B cell (primary cell): ENCODE measurements around the gene PALD1. TPM values are rescaled to one million over a fixed set of nuclear protein-coding genes. Genes with fewer than 3 reads are reported as not detected.

Experiments
- ATAC-seq: fragments of 200-7000 bp; cut with Tn5 transposase; one replicate; pipeline ENCODE4 v1.10.0; 2021; ENCODE audit warnings: low read depth, mild to moderate bottlenecking, moderate number of reproducible peaks, moderate library complexity
- CTCF ChIA-PET: fragments of 350-600 bp; sonication (Branson Sonifier 250); formaldehyde crosslinking; loops from one replicate; lab custom pipeline; 2021; ENCODE audit warnings: antibody characterized with exemption, inconsistent platforms; lab: Charles Lee
- POLR2A ChIA-PET: fragments of 350-600 bp; sonication (Branson Sonifier 250); formaldehyde crosslinking; loops from one replicate; lab custom pipeline; 2021; ENCODE audit warnings: antibody characterized with exemption; lab: Charles Lee
- DNase-seq: peaks from one replicate; pipeline ENCODE4 v3.0.0; 2013
- H2AFZ ChIP-seq: 2 replicates; pipeline ENCODE4 v1.6.1; 2012; ENCODE audit warnings: mild to moderate bottlenecking, low read depth, low read length; ENCODE audit not compliant: insufficient read depth, poor library complexity, severe bottlenecking
- H3K27ac ChIP-seq, 2 donors: 1 replicate in 1 of 2; 2 replicates in 1 of 2; pipeline ENCODE4 v1.5.1; 2012 to 2013; ENCODE audit warnings: low read length in 2 of 2, mild to moderate bottlenecking in 2 of 2, moderate library complexity in 1 of 2
- H3K27me3 ChIP-seq, 4 experiments: fragments of 200-600 bp in 1 of 4; sonication (generic) in 1 of 4; replicated peaks in 1 of 4; 1 replicate in 2 of 4; 2 replicates in 2 of 4; pipeline versions ENCODE4 v1.6.1 to v1.7.0; 2013 to 2016; ENCODE audit warnings: low read length in 3 of 4, mild to moderate bottlenecking in 2 of 4, mixed read lengths in 1 of 4, moderate library complexity in 1 of 4; ENCODE audit not compliant: insufficient read depth in 4 of 4, control insufficient read depth in 3 of 4; ENCODE audit errors: control extremely low read depth in 1 of 4
- H3K36me3 ChIP-seq, 2 experiments: replicated peaks in 1 of 2; 1 replicate in 1 of 2; 2 replicates in 1 of 2; pipeline versions ENCODE4 v1.6.1 to v1.7.1; 2013; ENCODE audit warnings: low read length in 1 of 2; ENCODE audit not compliant: insufficient read depth in 2 of 2, control insufficient read depth in 1 of 2; ENCODE audit errors: control extremely low read depth in 1 of 2, extremely low read depth in 1 of 2
- H3K4me1 ChIP-seq, 2 donors: fragments of 200-600 bp in 1 of 2; sonication (generic) in 1 of 2; 1 replicate in 1 of 2; 2 replicates in 1 of 2; pipeline versions ENCODE4 v1.5.1 to v1.6.1; 2013 to 2017; ENCODE audit warnings: low read length in 2 of 2; ENCODE audit not compliant: control insufficient read depth in 2 of 2, insufficient read depth in 2 of 2
- H3K4me2 ChIP-seq: replicated peaks from 2 replicates; pipeline ENCODE3; 2012; ENCODE audit warnings: mild to moderate bottlenecking, low read depth, low read length; ENCODE audit not compliant: poor library complexity, severe bottlenecking
- H3K4me3 ChIP-seq, 5 experiments: fragments of 200-600 bp in 1 of 5; sonication (generic) in 1 of 5; 1 replicate in 3 of 5; 2 replicates in 2 of 5; pipeline versions ENCODE4 v1.5.1 to v1.7.0; 2011 to 2016; ENCODE audit warnings: low read length in 4 of 5, mild to moderate bottlenecking in 4 of 5, low read depth in 2 of 5, control low read depth in 1 of 5, moderate library complexity in 1 of 5; ENCODE audit not compliant: insufficient read depth in 1 of 5; ENCODE audit errors: control extremely low read depth in 1 of 5, extremely low read depth in 1 of 5
- H3K79me2 ChIP-seq: fragments of 200-600 bp; sonication (generic); one replicate; pipeline ENCODE4 v1.6.0; 2016; ENCODE audit warnings: low read length; ENCODE audit not compliant: control insufficient read depth, insufficient read depth
- H3K9ac ChIP-seq: fragments of 200-600 bp; sonication (generic); 2 replicates; pipeline ENCODE4 v1.6.1; 2017; ENCODE audit warnings: mild to moderate bottlenecking, low read length, moderate library complexity
- H3K9me3 ChIP-seq, 3 donors: one replicate each; pipeline versions ENCODE4 v1.6.1 to v1.7.1; 2013; ENCODE audit warnings: low read length in 2 of 3; ENCODE audit not compliant: control insufficient read depth in 2 of 3, insufficient read depth in 1 of 3; ENCODE audit errors: control extremely low read depth in 1 of 3
- H4K20me1 ChIP-seq: 2 replicates; pipeline ENCODE4 v1.6.0; 2012; ENCODE audit warnings: mild to moderate bottlenecking, low read length; ENCODE audit not compliant: insufficient read depth, control insufficient read depth, poor library complexity, severe bottlenecking
- H3K27ac Mint-ChIP-seq: one replicate; pipeline ENCODE4 v1.8.0; 2021; ENCODE audit warnings: mixed read lengths
- H3K27me3 Mint-ChIP-seq: one replicate; pipeline ENCODE4 v1.8.0; 2021; ENCODE audit warnings: mixed read lengths
- H3K4me1 Mint-ChIP-seq: one replicate; pipeline ENCODE4 v1.8.0; 2021; ENCODE audit warnings: mixed read lengths
- H3K4me3 Mint-ChIP-seq: one replicate; pipeline ENCODE4 v1.8.0; 2021; ENCODE audit warnings: mixed read lengths
- H3K9me3 Mint-ChIP-seq: one replicate; pipeline ENCODE4 v1.8.0; 2022; ENCODE audit warnings: mixed read lengths; ENCODE audit not compliant: insufficient read depth
- CTCF ChIP-seq: fragments of 200-600 bp; IDR thresholded peaks from one replicate; pipeline ENCODE4 v1.8.0; 2022; ENCODE audit warnings: antibody characterized with exemption, mild to moderate bottlenecking
- EZH2 ChIP-seq: IDR thresholded peaks from 2 replicates; pipeline ENCODE4 v1.6.1; 2012; ENCODE audit warnings: borderline replicate concordance, low read depth, mild to moderate bottlenecking, moderate library complexity, low read length; ENCODE audit not compliant: insufficient read depth, poor library complexity, severe bottlenecking
- WGBS: methylation state at CpG from one replicate; pipeline ENCODE4 v1.1.5; 2013; ENCODE audit warnings: missing lambda C conversion rate; ENCODE audit not compliant: insufficient coverage; 5-methylcytosine and 5-hydroxymethylcytosine counted together
- intact Hi-C: fragments of 100-400 bp; cut with micrococcal nuclease; formaldehyde crosslinking; loops from one replicate; pipeline ENCODE4 v1.10.0; 2022
- polyA plus RNA-seq: library from polyadenylated mRNA; depleted of rRNA; stranded (reverse); fragments of >200 nt; gene quantifications from 2 replicates; pipeline ENCODE4 v1.2.3, GENCODE V29; 2012
- total RNA-seq, 2 donors: library from RNA; stranded (reverse); fragments of 120-200 nt in 1 of 2; gene quantifications; 1 replicate in 1 of 2; 2 replicates in 1 of 2; pipeline versions ENCODE4 v1.2.3 to v1.2.4, GENCODE V29; 2013 to 2022

Gene PALD1
- total and polyA plus RNA-seq, 2 donors (not counting 1 experiment from before 2014, with no cell fraction given): 2.2 to 2.8 TPM

DNA sequence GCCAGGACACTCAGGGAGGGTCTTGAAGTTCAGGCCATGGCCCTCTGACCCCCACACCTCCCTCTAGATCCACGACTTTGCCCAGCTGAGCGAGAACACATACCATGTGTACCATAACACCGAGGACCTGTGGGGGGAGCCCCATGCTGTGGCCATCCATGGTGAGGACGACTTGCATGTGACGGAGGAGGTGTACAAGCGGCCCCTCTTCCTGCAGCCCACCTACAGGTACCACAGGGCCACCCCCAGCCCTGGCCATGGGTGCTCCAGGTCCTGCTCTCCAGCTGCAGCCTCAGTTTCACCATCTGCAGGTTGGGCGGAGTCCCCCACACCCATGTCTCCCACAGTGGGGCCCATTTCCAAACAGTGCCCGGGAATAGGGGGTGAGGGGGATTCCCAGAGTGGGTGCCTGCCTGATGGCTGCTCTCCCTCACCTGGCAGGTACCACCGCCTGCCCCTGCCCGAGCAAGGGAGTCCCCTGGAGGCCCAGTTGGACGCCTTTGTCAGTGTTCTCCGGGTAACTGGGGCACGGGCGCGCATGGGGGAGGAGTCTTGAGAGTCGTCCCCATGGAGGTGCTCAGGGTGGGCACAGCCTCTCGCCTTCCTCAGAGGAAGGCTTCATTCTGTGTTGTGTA lies 54.1 kb downstream of the PALD1 start:
- Histone ChIP-seq H4K20me1 (no peaks in the 10 kb centered on the region), H3K27ac (no peak overlapping the region), H3K9ac (no peak overlapping the region), H3K4me3 (no peak overlapping the region), H3K4me1 (no peaks in the 10 kb centered on the region), H3K4me2 (no peak overlapping the region), H2AFZ (no peak overlapping the region), H3K36me3 (no peaks in the 10 kb centered on the region), H3K79me2 (no peaks in the 10 kb centered on the region), H3K9me3 (no peaks in the 10 kb centered on the region), H3K27me3 (no peaks in the 10 kb centered on the region)
- DNase-seq: no peak
- ATAC-seq: no peak
- 95% methylated on average over 14 of the region's 17 CpGs for WGBS
- no peaks in the 10 kb centered on the region for H3K9me3 Mint-ChIP-seq
- H3K4me3 Mint-ChIP-seq: no peak overlapping the region
- intact Hi-C loops: no loop called here
- POLR2A ChIA-PET: no interaction called here
- CTCF ChIA-PET: no interaction called here
- no peak for TF ChIP-seq CTCF
- no peak for TF ChIP-seq EZH2
- H3K27ac Mint-ChIP-seq: no peak overlapping the region
- H3K4me1 Mint-ChIP-seq: peaks cover 2% of the 10 kb centered on the region
- H3K27me3 Mint-ChIP-seq: no peaks in the 10 kb centered on the region

DNA sequence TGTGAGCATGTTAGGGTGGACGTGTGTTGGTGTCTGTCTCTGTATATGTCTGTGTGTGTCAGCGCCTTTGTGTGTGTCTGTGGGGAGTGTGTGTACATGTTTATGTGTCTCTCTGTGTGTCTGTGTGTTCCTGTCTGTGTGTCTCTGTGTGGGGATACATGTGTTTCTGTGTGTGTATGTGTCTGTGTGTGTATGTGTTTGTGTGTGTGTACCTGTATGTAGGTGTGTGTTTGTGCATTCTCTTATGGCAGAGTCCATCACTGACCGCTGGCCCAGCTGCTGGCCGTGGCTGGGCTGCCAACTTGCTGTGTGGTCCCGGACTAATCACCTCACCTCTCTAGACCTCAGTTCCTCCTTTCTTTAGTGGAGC lies 54.6 kb downstream of the PALD1 start:
- Histone ChIP-seq H3K9ac (no peak overlapping the region), H3K4me2 (no peak overlapping the region), H2AFZ (no peak overlapping the region), H3K27me3 (no peaks in the 10 kb centered on the region), H3K36me3 (no peaks in the 10 kb centered on the region), H3K4me3 (no peak overlapping the region), H4K20me1 (no peaks in the 10 kb centered on the region), H3K79me2 (no peaks in the 10 kb centered on the region), H3K9me3 (no peaks in the 10 kb centered on the region), H3K27ac (no peak overlapping the region), H3K4me1 (no peaks in the 10 kb centered on the region)
- intact Hi-C loops: no loop called here
- CTCF ChIA-PET: interaction anchor here (1.1 kb wide), 1 partner anchor 56 kb away, joined by 4 read pairs; no protein-coding TSS in a partner anchor
- H3K4me3 Mint-ChIP-seq: no peak overlapping the region
- POLR2A ChIA-PET: no interaction called here
- H3K27me3 Mint-ChIP-seq: no peaks in the 10 kb centered on the region
- peaks cover 2% of the 10 kb centered on the region for H3K4me1 Mint-ChIP-seq
- DNase-seq: no peak
- no peaks in the 10 kb centered on the region for H3K9me3 Mint-ChIP-seq
- WGBS: 96% methylated on average over 5 of the region's 5 CpGs
- TF ChIP-seq CTCF (no peak), EZH2 (no peak)
- no peak for ATAC-seq
- H3K27ac Mint-ChIP-seq: no peak overlapping the region
